IPS-15b (cell line): ENCODE measurements around the gene SERINC4.
A peak's percentile ranks its signal among the peaks of the same experiment; 100 is the strongest.
"Not testable (repeated sequence)": the region's sequence is repeated elsewhere in the genome, so short reads cannot be mapped to it uniquely, and the experiment has no call there.

Experiments used
- H3K27me3 ChIP-seq: one replicate; pipeline ENCODE4 v1.6.1; 2013; ENCODE audit warnings: low read length; ENCODE audit not compliant: control insufficient read depth, insufficient read depth
- H3K36me3 ChIP-seq: one replicate; pipeline ENCODE4 v1.6.1; 2013; ENCODE audit warnings: low read length; ENCODE audit not compliant: control insufficient read depth, insufficient read depth
- H3K4me1 ChIP-seq: one replicate; pipeline ENCODE4 v1.6.1; 2013; ENCODE audit warnings: mild to moderate bottlenecking, low read length; ENCODE audit not compliant: control insufficient read depth, insufficient read depth
- H3K4me3 ChIP-seq: one replicate; pipeline ENCODE4 v1.5.1; 2013; ENCODE audit warnings: low read depth, low read length
- H3K9ac ChIP-seq: one replicate; pipeline ENCODE4 v1.6.1; 2013; ENCODE audit warnings: low read depth, mild to moderate bottlenecking, low read length
- H3K9me3 ChIP-seq: one replicate; pipeline ENCODE4 v1.6.1; 2013; ENCODE audit warnings: mild to moderate bottlenecking, low read length; ENCODE audit not compliant: control insufficient read depth, insufficient read depth

SERINC4 gene

DNA sequence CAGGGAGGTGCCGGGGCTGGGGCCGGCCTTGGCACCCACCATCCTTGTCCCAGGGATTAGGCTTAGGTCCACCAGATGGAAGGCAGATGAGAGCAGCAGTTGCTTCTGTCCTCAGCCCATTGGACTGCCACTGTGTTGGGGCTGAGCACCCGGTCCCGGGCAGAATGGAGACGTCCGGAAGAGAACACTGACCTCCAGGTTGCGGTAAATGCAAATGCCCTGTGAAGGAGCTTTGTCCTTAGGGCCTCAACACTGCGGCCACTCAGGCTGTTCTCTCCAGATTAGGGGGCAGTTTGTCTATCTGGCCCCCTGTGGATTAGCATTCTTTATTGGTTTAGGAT lies at the start of gene SERINC4:
Gene SERINC4 (minus strand): TSS at position 276 of the 341 bp plus-strand sequence. CDS start 234 bp downstream, at position 42.
- H3K27me3 ChIP-seq: no peaks in the 10 kb centered on the region
- H3K36me3 ChIP-seq: peaks cover 14% of the 10 kb centered on the region
- peaks cover 23% of the 10 kb centered on the region for H3K4me1 ChIP-seq
- peak within 1 kb of the TSS; percentile 92 for H3K9ac ChIP-seq
- H3K4me3 ChIP-seq: peak within 1 kb of the TSS; percentile 98
- H3K9me3 ChIP-seq: no peaks in the 10 kb centered on the region

GRCh38 chr15:43845421-43845820 lies 45.4 kb upstream of the SERINC4 start:
- H3K36me3 ChIP-seq: no peaks in the 10 kb centered on the region
- H3K4me1 ChIP-seq: no peaks in the 10 kb centered on the region

DNA sequence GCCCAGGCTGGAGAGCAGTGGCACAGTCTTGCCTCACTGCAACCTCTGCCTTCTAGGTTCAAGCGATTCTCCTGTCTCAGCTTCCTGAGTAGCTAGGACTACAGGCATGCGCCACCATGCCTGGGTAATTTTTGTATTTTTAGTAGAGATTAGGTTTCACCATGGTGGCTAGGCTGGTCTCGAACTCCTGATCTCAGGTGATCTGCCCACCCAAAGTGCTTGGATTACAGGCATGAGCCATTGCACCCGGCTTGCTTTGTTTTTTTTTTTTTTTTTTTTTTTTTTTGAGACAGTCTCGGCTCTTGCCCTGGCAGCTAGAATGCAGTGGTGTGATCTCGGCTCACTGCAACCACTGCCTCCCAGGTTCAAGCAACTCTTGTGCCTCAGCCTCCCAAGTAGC lies 32.5 kb upstream of the SERINC4 start:
- not testable (repeated sequence) for H3K9ac ChIP-seq, H3K4me3 ChIP-seq, H3K36me3 ChIP-seq

More at GRCh38 chr15:43845421-43845820, 45.4 kb upstream of the SERINC4 start:
- Histone ChIP-seq H3K27me3 (no peaks in the 10 kb centered on the region), H3K9me3 (no peaks in the 10 kb centered on the region), H3K9ac (no peak overlapping the region), H3K4me3 (no peak overlapping the region)

DNA sequence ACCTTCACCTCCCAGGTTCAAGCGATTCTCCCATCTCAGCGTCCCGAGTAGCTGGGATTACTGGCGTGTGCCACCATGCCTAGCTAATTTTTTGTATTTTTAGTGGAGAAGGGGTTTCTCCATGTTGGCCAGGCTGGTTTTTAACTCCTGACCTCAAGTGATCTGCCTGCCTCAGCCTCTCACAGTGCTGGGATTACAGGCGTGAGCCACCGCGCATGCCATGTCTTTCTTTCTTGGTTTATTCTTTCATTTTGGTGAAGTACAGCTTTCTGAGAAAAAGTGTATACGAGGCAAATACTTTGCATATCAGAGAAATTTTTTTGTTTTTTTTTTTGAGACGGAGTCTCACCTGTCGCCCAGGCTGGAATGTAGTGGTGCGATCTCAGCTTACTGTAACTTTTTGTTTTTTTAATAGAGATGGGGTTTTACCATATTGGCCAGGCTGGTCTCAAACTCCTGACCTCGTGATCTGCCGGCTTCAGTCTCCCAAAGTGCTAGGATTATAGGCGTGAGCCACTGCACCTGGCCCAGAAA lies 31.6 kb upstream of the SERINC4 start:
- H3K4me1 ChIP-seq, H3K36me3 ChIP-seq, H3K27me3 ChIP-seq, H3K9ac ChIP-seq, H3K9me3 ChIP-seq, H3K4me3 ChIP-seq: not testable (repeated sequence)

More for the DNA sequence above, 32.5 kb upstream of the SERINC4 start:
- H3K9me3 ChIP-seq, H3K4me1 ChIP-seq, H3K27me3 ChIP-seq: not testable (repeated sequence)

GRCh38 chr15:43830691-43831275 lies 30.8 kb upstream of the SERINC4 start:
- not testable (repeated sequence) for H3K4me3 ChIP-seq, H3K4me1 ChIP-seq, H3K9me3 ChIP-seq, H3K27me3 ChIP-seq, H3K36me3 ChIP-seq, H3K9ac ChIP-seq

DNA sequence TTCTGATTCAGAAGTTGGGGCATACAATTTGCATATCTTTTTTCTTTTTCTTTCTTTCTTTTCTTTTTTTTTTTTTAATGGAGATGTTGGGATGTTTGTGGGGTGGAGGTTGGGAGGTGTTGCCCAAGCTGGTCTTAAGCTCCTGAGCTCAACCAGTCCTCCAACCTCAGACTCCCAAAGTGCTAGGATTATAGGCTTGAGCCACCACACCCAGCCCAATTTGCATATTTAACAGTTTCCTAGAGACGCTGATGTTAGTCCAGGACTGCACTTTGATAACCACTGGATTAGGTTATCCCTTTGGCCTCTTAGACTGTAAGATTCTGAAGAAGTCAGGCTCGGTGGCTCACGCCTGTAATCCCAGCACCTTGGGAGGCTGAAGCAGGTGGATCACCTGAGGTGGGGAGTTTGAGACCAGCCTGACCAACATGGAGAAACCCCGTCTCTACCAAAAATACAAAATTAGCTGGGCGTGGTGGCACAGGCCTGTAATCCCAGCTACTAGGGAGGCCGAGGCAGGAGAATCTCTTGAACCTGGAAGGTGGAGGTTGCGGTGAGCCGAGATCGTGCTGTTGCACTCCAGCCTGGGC lies 30.0 kb upstream of the SERINC4 start:
- H3K9me3 ChIP-seq, H3K4me3 ChIP-seq, H3K4me1 ChIP-seq, H3K27me3 ChIP-seq, H3K36me3 ChIP-seq, H3K9ac ChIP-seq: not testable (repeated sequence)

DNA sequence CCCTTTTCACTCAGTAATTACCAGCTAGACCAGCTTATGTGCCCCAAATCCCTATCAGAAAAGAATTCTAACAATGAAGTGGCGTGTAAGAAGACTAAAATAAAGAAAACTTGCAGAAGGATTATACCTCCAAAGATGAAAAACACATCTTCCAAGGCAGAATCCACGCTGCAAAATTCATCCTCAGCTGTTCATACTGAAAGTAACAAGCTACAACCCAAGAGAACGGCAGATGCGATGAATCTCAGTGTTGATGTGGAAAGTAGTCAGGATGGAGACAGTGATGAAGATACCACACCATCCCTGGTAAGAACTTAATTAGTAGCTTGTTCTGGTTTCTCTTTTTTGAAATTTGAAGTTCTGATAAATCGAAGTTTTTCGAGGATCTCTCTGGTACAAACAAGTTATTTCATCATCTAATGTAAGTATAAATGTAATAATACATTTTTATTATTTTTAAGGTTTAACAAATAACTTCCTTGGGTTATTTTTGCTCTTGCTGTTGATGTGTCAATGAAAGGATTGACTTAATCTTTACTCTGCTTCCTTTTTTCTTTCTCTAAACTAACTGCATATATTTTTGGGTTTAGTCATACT lies 28.1 kb upstream of the SERINC4 start:
- Histone ChIP-seq H3K4me1 (no peaks in the 10 kb centered on the region), H3K4me3 (no peak overlapping the region), H3K36me3 (peaks cover 2% of the 10 kb centered on the region), H3K9me3 (no peaks in the 10 kb centered on the region), H3K27me3 (peaks cover 9% of the 10 kb centered on the region), H3K9ac (no peak overlapping the region)

DNA sequence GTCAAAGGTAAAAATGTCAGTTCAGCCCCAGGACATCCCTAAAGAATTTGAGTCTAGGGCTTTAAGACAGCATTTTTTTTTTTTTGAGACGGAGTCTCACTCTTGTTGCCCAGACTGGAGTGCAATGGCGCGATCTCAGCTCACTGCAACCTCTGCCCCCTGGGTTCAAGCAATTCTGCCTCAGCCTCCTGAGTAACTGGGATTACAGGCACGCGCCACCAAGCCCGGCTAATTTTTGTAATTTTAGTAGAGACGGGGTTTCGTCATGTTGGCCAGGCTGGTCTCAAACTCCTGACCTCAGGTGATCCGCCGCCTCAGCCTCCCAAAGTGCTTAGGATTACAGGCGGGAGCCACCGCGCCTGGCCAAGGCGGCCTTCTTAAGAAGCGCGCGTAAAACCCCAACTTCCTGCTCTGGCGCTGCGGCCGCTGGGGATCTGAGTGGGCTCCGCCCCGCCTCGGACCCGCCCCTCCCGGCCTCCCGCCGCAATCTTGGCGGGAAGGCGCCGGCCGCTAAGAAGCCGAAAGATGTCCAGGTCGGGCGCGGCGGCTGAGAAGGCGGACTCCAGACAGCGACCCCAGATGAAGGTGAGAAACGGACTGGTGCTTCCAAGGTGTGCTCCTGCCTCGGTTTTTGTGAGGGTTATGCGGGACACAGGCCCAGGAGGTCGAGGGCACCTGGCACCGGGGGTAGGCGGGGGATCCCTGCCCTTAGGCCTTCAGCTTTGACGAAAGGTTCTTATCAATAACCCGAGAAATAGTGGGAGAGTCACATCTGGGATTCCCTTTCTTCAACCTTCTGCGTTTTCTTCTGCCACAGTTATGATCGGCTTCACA lies 26.7 kb upstream of the SERINC4 start, which contains the start of gene WDR76:
Gene WDR76 (plus strand): TSS at position 495 of the 834 bp plus-strand sequence. CDS start 31 bp downstream, at position 526.
- Histone ChIP-seq H3K27me3 (peaks cover 9% of the 10 kb centered on the region), H3K4me1 (no peaks in the 10 kb centered on the region), H3K36me3 (peaks cover 2% of the 10 kb centered on the region), H3K9ac (peak within 1 kb of the TSS; percentile 3), H3K9me3 (no peaks in the 10 kb centered on the region), H3K4me3 (peak within 1 kb of the TSS; percentile 58)

- no peak overlapping the region for H3K4me3 ChIP-seq
- peaks cover 2% of the 10 kb centered on the region for H3K36me3 ChIP-seq
- no peaks in the 10 kb centered on the region for H3K9me3 ChIP-seq
- H3K27me3 ChIP-seq: peaks cover 9% of the 10 kb centered on the region
- no peaks in the 10 kb centered on the region for H3K4me1 ChIP-seq
- H3K9ac ChIP-seq: no peak overlapping the region
Measured at GRCh38 chr15:43826029-43826507, 26.0 kb upstream of the SERINC4 start.

- not testable (repeated sequence) for H3K9me3 ChIP-seq, H3K27me3 ChIP-seq, H3K9ac ChIP-seq, H3K4me1 ChIP-seq, H3K36me3 ChIP-seq, H3K4me3 ChIP-seq
Measured at GRCh38 chr15:43825305-43825704, 25.3 kb upstream of the SERINC4 start.

- Histone ChIP-seq H3K9me3 (no peaks in the 10 kb centered on the region), H3K4me1 (no peaks in the 10 kb centered on the region), H3K27me3 (peaks cover 9% of the 10 kb centered on the region), H3K36me3 (peaks cover 4% of the 10 kb centered on the region), H3K9ac (peak within 1 kb of the TSS; percentile 88), H3K4me3 (peak within 1 kb of the TSS; percentile 92)
Measured at GRCh38 chr15:43824302-43825246, 24.6 kb upstream of the SERINC4 start, which contains the start of gene MFAP1. Gene MFAP1 (minus strand): TSS chr15:43824690. CDS start chr15:43824569, 121 bp downstream.
